K562 (cell line): ENCODE measurements around the gene FBXO27. TPM values are rescaled to one million over a fixed set of nuclear protein-coding genes. Genes with fewer than 3 reads are reported as not detected.

Source experiments
- CBFA2T3 ChIP-seq: fragments of 450-650 bp; IDR thresholded peaks from 2 replicates; pipeline ENCODE4 v1.6.1; 2017
- DDX20 ChIP-seq: fragments of 450-650 bp; IDR thresholded peaks from 2 replicates; pipeline ENCODE4 v1.6.1; 2016; ENCODE audit warnings: missing genetic modification characterization, low read depth, mild to moderate bottlenecking, missing compliant biosample characterization, moderate library complexity
- HMGN3 ChIP-seq: IDR thresholded peaks from 2 replicates; pipeline ENCODE4 v1.6.1; 2011; ENCODE audit warnings: borderline replicate concordance, low read depth, mild to moderate bottlenecking, mixed read lengths, low read length; ENCODE audit not compliant: insufficient read length; ENCODE audit errors: extremely low read depth
- MAFF ChIP-seq: IDR thresholded peaks from 2 replicates; pipeline ENCODE4 v1.6.1; 2012; ENCODE audit warnings: low read length, improper control_type of control experiment
- MTA2 ChIP-seq: fragments of 450-650 bp; IDR thresholded peaks from 2 replicates; pipeline ENCODE4 v1.6.1; 2016; ENCODE audit warnings: low read depth
- POLR2H ChIP-seq: IDR thresholded peaks from 2 replicates; pipeline ENCODE4 v1.6.1; 2016; ENCODE audit warnings: missing genetic modification characterization, low read depth, mild to moderate bottlenecking, control low read depth, missing compliant biosample characterization, moderate library complexity
- RBM15 ChIP-seq: fragments of 200-400 bp; formaldehyde crosslinking; IDR thresholded peaks from 2 replicates; pipeline ENCODE4 v1.6.1; 2018; ENCODE audit warnings: mild to moderate bottlenecking, low read length, moderate library complexity; ENCODE audit not compliant: insufficient read depth
- SIN3B ChIP-seq: fragments of 450-650 bp; IDR thresholded peaks from 2 replicates; pipeline ENCODE4 v1.6.1; 2017; ENCODE audit warnings: low read depth, mild to moderate bottlenecking, moderate library complexity
- TARDBP ChIP-seq: fragments of 450-650 bp; IDR thresholded peaks from 2 replicates; pipeline ENCODE4 v1.6.1; 2016
- ZC3H8 ChIP-seq: fragments of 450-650 bp; IDR thresholded peaks from 2 replicates; pipeline ENCODE4 v1.6.1; 2017
- ZNF12 ChIP-seq: sonication (generic); formaldehyde crosslinking; IDR thresholded peaks from 2 replicates; pipeline ENCODE4 v1.4.0; 2020; ENCODE audit warnings: mild to moderate bottlenecking, missing genetic modification reagents
- polyA plus RNA-seq, 8 experiments: library from polyadenylated mRNA; depleted of rRNA in 4 of 8; stranded (reverse) in 5 of 8; unstranded in 3 of 8; fragments of >200 nt; fragmentation: Nextera tagmentation in 2 of 8; fragmentation: Illumina TruSeq in 1 of 8; extraction: Ambion mirVana in 2 of 8; extraction: Trizol in 1 of 8; gene quantifications; 2 replicates each; pipeline versions ENCODE4 v1.2.1 to v1.2.3, GENCODE V29; 2011 to 2014; ENCODE audit warnings: inconsistent platforms in 1 of 8, missing spikeins in 1 of 8
- total RNA-seq, 7 experiments: library from RNA; depleted of rRNA in 6 of 7; stranded (reverse); fragments of >200 nt in 6 of 7; fragmentation: Illumina TruSeq in 2 of 7; extraction: Trizol in 2 of 7; gene quantifications; 2 replicates each; pipeline versions ENCODE4 v1.2.1 to v1.2.3, GENCODE V29; 2011 to 2021; ENCODE audit warnings: low replicate concordance in 1 of 7
- TF ChIP-seq, protein P1 (sequence below): sonication (generic); formaldehyde crosslinking; IDR thresholded peaks from 2 replicates; pipeline ENCODE4 v1.8.1; 2023; ENCODE audit warnings: mild to moderate bottlenecking, missing genetic modification reagents
- TF ChIP-seq, protein P2 (sequence below), 2 experiments: fragments of 250-450 bp in 1 of 2; fragments of 450-650 bp in 1 of 2; sonication (Bioruptor Pico) in 1 of 2; IDR thresholded peaks; 2 replicates each; pipeline versions ENCODE4 v1.6.1 to v1.8.0; 2016 to 2021; ENCODE audit warnings: mild to moderate bottlenecking in 2 of 2, moderate library complexity in 2 of 2, missing compliant biosample characterization in 1 of 2, missing genetic modification characterization in 1 of 2
- TF ChIP-seq, protein P3 (sequence below): fragments of 250-450 bp; sonication (Bioruptor Pico); IDR thresholded peaks from 2 replicates; pipeline ENCODE4 v1.4.0; 2020; ENCODE audit warnings: mild to moderate bottlenecking, moderate library complexity

Gene FBXO27
- total and polyA plus RNA-seq, 9 of the 15 experiments (the other 6 are each of a cell fraction or from before 2014, with no cell fraction given), result 1.8 to 11.0 (median 6.3) TPM

DNA sequence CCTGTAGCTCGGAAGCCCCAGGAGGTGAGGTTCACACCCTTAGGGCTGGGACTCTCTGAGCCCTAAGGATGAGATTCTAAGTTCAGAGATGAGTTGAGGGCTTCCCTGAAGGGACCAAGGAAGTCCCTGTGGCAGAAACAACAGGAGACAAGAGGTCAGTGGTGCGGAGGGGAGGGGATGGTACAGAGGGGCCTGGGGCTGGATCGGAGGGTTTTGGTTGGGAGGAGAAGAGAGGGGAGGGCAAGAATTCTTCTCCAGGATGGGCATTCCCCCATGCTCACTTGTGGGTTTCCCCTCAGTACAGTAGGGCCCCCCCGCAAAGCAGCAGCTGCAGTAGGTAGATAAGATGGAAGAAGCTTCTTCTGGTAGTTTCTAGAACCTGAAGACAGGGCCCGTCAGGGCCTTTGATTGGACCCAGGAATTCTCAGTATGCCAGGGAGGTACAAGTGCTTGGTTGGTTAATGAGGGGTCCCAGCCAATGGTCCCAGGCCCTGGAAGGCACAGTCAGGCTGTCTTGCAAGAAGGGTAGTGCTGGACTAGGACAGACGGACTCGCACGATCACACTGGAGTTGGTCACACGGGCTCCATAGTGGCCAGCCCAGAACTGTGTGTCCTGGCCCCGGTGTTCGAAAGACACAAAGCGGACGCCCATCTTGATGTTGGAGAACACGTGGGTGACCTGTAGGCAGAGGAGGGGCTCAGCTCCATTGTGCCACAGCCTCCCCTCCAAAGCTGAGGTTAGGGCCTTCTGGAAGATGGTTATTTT lies 7.3 kb downstream of the FBXO27 start (continued):
- TF ChIP-seq ZC3H8 (no peak), POLR2H (no peak), MAFF (no peak), MTA2 (peak; percentile 79), CBFA2T3 (peak; percentile 72), HMGN3 (no peak), TARDBP (no peak), RBM15 (no peak), ZNF12 (CRISPR knock-in tag) (no peak), DDX20 (no peak), SIN3B (no peak)
- TF ChIP-seq, protein P1, sequence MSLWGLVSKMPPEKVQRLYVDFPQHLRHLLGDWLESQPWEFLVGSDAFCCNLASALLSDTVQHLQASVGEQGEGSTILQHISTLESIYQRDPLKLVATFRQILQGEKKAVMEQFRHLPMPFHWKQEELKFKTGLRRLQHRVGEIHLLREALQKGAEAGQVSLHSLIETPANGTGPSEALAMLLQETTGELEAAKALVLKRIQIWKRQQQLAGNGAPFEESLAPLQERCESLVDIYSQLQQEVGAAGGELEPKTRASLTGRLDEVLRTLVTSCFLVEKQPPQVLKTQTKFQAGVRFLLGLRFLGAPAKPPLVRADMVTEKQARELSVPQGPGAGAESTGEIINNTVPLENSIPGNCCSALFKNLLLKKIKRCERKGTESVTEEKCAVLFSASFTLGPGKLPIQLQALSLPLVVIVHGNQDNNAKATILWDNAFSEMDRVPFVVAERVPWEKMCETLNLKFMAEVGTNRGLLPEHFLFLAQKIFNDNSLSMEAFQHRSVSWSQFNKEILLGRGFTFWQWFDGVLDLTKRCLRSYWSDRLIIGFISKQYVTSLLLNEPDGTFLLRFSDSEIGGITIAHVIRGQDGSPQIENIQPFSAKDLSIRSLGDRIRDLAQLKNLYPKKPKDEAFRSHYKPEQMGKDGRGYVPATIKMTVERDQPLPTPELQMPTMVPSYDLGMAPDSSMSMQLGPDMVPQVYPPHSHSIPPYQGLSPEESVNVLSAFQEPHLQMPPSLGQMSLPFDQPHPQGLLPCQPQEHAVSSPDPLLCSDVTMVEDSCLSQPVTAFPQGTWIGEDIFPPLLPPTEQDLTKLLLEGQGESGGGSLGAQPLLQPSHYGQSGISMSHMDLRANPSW (CRISPR knock-in tag), result no peak
- TF ChIP-seq, protein P2, sequence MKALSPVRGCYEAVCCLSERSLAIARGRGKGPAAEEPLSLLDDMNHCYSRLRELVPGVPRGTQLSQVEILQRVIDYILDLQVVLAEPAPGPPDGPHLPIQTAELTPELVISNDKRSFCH (CRISPR knock-in tag; IDR thresholded peaks at IDR 0.05), result no peak
- TF ChIP-seq, protein P2 (tag; IDR thresholded peaks at IDR 0.05), result no peak
- TF ChIP-seq, protein P3, sequence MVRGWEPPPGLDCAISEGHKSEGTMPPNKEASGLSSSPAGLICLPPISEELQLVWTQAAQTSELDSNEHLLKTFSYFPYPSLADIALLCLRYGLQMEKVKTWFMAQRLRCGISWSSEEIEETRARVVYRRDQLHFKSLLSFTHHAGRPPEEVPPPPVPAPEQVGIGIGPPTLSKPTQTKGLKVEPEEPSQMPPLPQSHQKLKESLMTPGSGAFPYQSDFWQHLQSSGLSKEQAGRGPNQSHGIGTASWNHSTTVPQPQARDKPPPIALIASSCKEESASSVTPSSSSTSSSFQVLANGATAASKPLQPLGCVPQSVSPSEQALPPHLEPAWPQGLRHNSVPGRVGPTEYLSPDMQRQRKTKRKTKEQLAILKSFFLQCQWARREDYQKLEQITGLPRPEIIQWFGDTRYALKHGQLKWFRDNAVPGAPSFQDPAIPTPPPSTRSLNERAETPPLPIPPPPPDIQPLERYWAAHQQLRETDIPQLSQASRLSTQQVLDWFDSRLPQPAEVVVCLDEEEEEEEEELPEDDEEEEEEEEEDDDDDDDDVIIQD (CRISPR knock-in tag), result no peak
